A549 (cell line): Measurements from ENCODE around the gene DGCR2. TPM values are rescaled to one million over a fixed set of nuclear protein-coding genes. Genes with fewer than 3 reads are reported as not detected.

ENCODE experiments used
- ATAC-seq, 2 experiments: fragments of 200-7000 bp in 1 of 2; fragments of >200 bp in 1 of 2; cut with Nextera tagmentation in 1 of 2; cut with Tn5 transposase in 1 of 2; 3 replicates each; pipeline versions ENCODE4 v1.8.0 to v1.9.1; 2018 to 2020; ENCODE audit warnings: mild to moderate bottlenecking in 1 of 2, moderate library complexity in 1 of 2
- CTCF ChIA-PET: fragments of 300-600 bp; sonication (Branson Sonifier 250); formaldehyde crosslinking; extraction: SDS; loops from one replicate; lab custom pipeline; 2021; ENCODE audit warnings: antibody characterized with exemption, inconsistent platforms; lab: Yijun Ruan, JAX
- POLR2A ChIA-PET: fragments of 350-600 bp; formaldehyde crosslinking; extraction: SDS; loops from one replicate; lab custom pipeline; 2021; ENCODE audit warnings: antibody characterized with exemption, inconsistent platforms; lab: Yijun Ruan, JAX
- DNase-seq, 2 experiments: peaks; one replicate each; pipeline versions ENCODE4 v3.0.0 to v3.0.0-alpha.2; 2011 to 2016; ENCODE audit warnings: low read depth in 1 of 2, low spot score in 1 of 2
- FAIRE-seq: peaks from 2 replicates; lab custom pipeline; 2011; peaks lifted over from hg19 to GRCh38; lab: Jason Lieb, UNC
- H3K27ac ChIP-seq, 2 experiments: fragments of >200 bp; sonication (Bioruptor Twin); formaldehyde crosslinking; 3 replicates each; pipeline ENCODE4 v1.5.1; 2016 to 2017
- H3K4me1 ChIP-seq: fragments of >200 bp; sonication (Bioruptor Twin); formaldehyde crosslinking; 3 replicates; pipeline ENCODE4 v1.6.1; 2016
- H3K4me2 ChIP-seq: fragments of >200 bp; sonication (Bioruptor Twin); formaldehyde crosslinking; 3 replicates; pipeline ENCODE4 v1.6.1; 2016
- H3K4me3 ChIP-seq: fragments of >200 bp; sonication (Bioruptor Twin); formaldehyde crosslinking; 3 replicates; pipeline ENCODE4 v1.5.1; 2016
- H3K9me3 ChIP-seq: fragments of >200 bp; sonication (Bioruptor Twin); formaldehyde crosslinking; 3 replicates; pipeline ENCODE4 v1.6.1; 2016
- BHLHE40 ChIP-seq: IDR thresholded peaks from 2 replicates; pipeline ENCODE4 v1.6.1; 2012; ENCODE audit warnings: low read depth, low read length, inconsistent platforms
- CEBPB ChIP-seq, 2 experiments: fragments of >200 bp in 1 of 2; sonication (Bioruptor Twin) in 1 of 2; formaldehyde crosslinking in 1 of 2; IDR thresholded peaks; 2 replicates each; pipeline ENCODE4 v1.6.1; 2012 to 2016
- CHD2 ChIP-seq: fragments of 150-350 bp; IDR thresholded peaks from 2 replicates; pipeline ENCODE4 v1.6.1; 2014; ENCODE audit warnings: low read length; ENCODE audit not compliant: partially characterized antibody
- EHMT2 ChIP-seq: fragments of 200-600 bp; sonication (generic); IDR thresholded peaks from 2 replicates; pipeline ENCODE4 v1.6.1; 2016; ENCODE audit warnings: antibody characterized with exemption, low read depth, mild to moderate bottlenecking, moderate library complexity
- EP300 ChIP-seq, 2 experiments: fragments of >200 bp; sonication (Bioruptor Twin); formaldehyde crosslinking; IDR thresholded peaks; 2 replicates in 1 of 2; 3 replicates in 1 of 2; pipeline ENCODE4 v1.6.1; 2016 to 2017
- FOXS1 ChIP-seq: fragments of 250-450 bp; sonication (Bioruptor Pico); IDR thresholded peaks from 2 replicates; pipeline ENCODE4 v1.5.0; 2020; ENCODE audit warnings: mild to moderate bottlenecking, moderate library complexity
- GATA3 ChIP-seq: IDR thresholded peaks from 2 replicates; pipeline ENCODE4 v1.6.1; 2012; ENCODE audit warnings: borderline replicate concordance
- HOXA7 ChIP-seq: fragments of 250-450 bp; sonication (Bioruptor Pico); IDR thresholded peaks from 2 replicates; pipeline ENCODE4 v1.5.0; 2020; ENCODE audit warnings: mild to moderate bottlenecking, moderate library complexity
- HOXB5 ChIP-seq: fragments of 250-450 bp; sonication (Bioruptor Pico); IDR thresholded peaks from 2 replicates; pipeline ENCODE4 v1.5.0; 2020; ENCODE audit warnings: mild to moderate bottlenecking, moderate library complexity
- MAFK ChIP-seq: fragments of 450-650 bp; IDR thresholded peaks from 2 replicates; pipeline ENCODE4 v1.6.1; 2014; ENCODE audit not compliant: partially characterized antibody
- MAZ ChIP-seq: fragments of 150-350 bp; IDR thresholded peaks from 2 replicates; pipeline ENCODE4 v1.6.1; 2014; ENCODE audit warnings: antibody characterized with exemption, low read depth, low read length, borderline replicate concordance
- NPAS2 ChIP-seq: fragments of 250-450 bp; sonication (Bioruptor Pico); IDR thresholded peaks from 2 replicates; pipeline ENCODE4 v1.8.0; 2022; ENCODE audit warnings: mild to moderate bottlenecking, moderate library complexity, borderline replicate concordance
- NR3C1 ChIP-seq: fragments of >200 bp; sonication (Bioruptor Twin); formaldehyde crosslinking; IDR thresholded peaks from 3 replicates; pipeline ENCODE4 v1.6.1; 2017
- PHF8 ChIP-seq: fragments of 200-600 bp; sonication (generic); IDR thresholded peaks from 2 replicates; pipeline ENCODE4 v1.6.1; 2016; ENCODE audit warnings: low read depth, mild to moderate bottlenecking, antibody characterized with exemption, moderate library complexity, borderline replicate concordance
- POLR2AphosphoS2 ChIP-seq: conservative IDR thresholded peaks from 2 replicates; pipeline ENCODE4 v1.6.1; 2012; ENCODE audit warnings: low read length, improper control_type of control experiment, inconsistent platforms
- RARB ChIP-seq: fragments of 250-450 bp; sonication (Bioruptor Pico); IDR thresholded peaks from 2 replicates; pipeline ENCODE4 v1.8.0; 2021; ENCODE audit warnings: mild to moderate bottlenecking, moderate library complexity
- RFX5 ChIP-seq: fragments of 450-650 bp; IDR thresholded peaks from 2 replicates; pipeline ENCODE4 v1.7.1; 2014; ENCODE audit warnings: antibody characterized with exemption, mild to moderate bottlenecking, moderate library complexity
- SMC3 ChIP-seq: fragments of >200 bp; sonication (Bioruptor Twin); formaldehyde crosslinking; IDR thresholded peaks from 3 replicates; pipeline ENCODE4 v1.6.1; 2018; ENCODE audit warnings: inconsistent platforms
- TFCP2L1 ChIP-seq: fragments of 250-450 bp; sonication (Bioruptor Pico); IDR thresholded peaks from 2 replicates; pipeline ENCODE4 v1.5.0; 2021; ENCODE audit warnings: mild to moderate bottlenecking
- ZNF302 ChIP-seq: fragments of 250-450 bp; sonication (Bioruptor Pico); IDR thresholded peaks from 2 replicates; pipeline ENCODE4 v1.9.0; 2021; ENCODE audit warnings: inconsistent platforms, mild to moderate bottlenecking, moderate library complexity
- ZSCAN20 ChIP-seq: fragments of 250-450 bp; sonication (Bioruptor Pico); IDR thresholded peaks from 2 replicates; pipeline ENCODE4 v1.8.0; 2022; ENCODE audit warnings: mild to moderate bottlenecking, moderate library complexity
- WGBS: methylation state at CpG from one replicate; pipeline ENCODE4 v1.1.6; 2017; ENCODE audit errors: missing lambda C conversion rate; 5-methylcytosine and 5-hydroxymethylcytosine counted together
- polyA plus RNA-seq, 4 experiments: library from polyadenylated mRNA; depleted of rRNA in 3 of 4; stranded (reverse); fragments of >200 nt; fragmentation: RNase III in 1 of 4; extraction: RNeasy Plus Mini Kit Qiagen cat#74134 plus additional on column Dnase treatment in 1 of 4; gene quantifications; 2 replicates in 3 of 4; 3 replicates in 1 of 4; pipeline ENCODE4 v1.2.3, GENCODE V29; 2011 to 2017
- TF ChIP-seq, protein P1 (sequence below): fragments of 450-650 bp; IDR thresholded peaks from 2 replicates; pipeline ENCODE4 v1.6.1; 2014; ENCODE audit warnings: antibody characterized with exemption
- TF ChIP-seq, protein P2 (sequence below): fragments of 150-350 bp; IDR thresholded peaks from 2 replicates; pipeline ENCODE4 v1.6.1; 2014; ENCODE audit warnings: low read depth, mild to moderate bottlenecking, low read length
- TF ChIP-seq, protein P3 (sequence below): fragments of >200 bp; sonication (Bioruptor Twin); formaldehyde crosslinking; IDR thresholded peaks from 2 replicates; pipeline ENCODE4 v1.6.1; 2016

DGCR2 gene
- polyA plus RNA-seq, 2 of the 4 experiments (the other 2 are of a cell fraction): 10.6 to 17.9 TPM

DNA sequence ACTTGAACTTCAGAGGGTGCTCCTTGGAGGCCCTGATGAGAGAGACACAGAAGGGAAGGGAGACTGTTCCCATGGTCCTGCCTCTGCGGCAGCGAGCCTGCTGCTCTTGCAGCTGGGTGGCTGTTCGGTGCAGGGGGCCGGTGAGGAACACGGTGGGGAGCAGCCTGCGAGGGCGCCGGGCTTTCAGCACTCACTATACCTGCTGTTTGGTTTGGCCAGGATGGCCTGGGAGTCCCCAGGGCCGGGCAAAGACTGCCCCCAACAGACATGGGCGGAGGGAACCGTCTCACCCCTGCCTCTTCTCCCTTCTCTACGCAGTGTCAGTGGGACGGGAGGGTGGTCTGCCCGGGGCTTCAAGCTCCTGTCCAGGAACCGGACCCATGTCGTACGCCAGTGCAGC is 128.2 kb downstream of the DGCR2 start:
- Histone ChIP-seq H3K4me3 (no peak overlapping the region), H3K27ac (no peak overlapping the region), H3K9me3 (no peaks in the 10 kb centered on the region), H3K4me2 (no peak overlapping the region), H3K4me1 (peaks cover 11% of the 10 kb centered on the region)
- ATAC-seq: no peak
- ChIA-PET CTCF (no interaction called here), POLR2A (no interaction called here)
- TF ChIP-seq RFX5: no peak
- no peak for TF ChIP-seq RARB
- no peak for TF ChIP-seq HOXB5
- TF ChIP-seq, protein P1, sequence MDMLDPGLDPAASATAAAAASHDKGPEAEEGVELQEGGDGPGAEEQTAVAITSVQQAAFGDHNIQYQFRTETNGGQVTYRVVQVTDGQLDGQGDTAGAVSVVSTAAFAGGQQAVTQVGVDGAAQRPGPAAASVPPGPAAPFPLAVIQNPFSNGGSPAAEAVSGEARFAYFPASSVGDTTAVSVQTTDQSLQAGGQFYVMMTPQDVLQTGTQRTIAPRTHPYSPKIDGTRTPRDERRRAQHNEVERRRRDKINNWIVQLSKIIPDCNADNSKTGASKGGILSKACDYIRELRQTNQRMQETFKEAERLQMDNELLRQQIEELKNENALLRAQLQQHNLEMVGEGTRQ: no peak
- TF ChIP-seq, protein P2, sequence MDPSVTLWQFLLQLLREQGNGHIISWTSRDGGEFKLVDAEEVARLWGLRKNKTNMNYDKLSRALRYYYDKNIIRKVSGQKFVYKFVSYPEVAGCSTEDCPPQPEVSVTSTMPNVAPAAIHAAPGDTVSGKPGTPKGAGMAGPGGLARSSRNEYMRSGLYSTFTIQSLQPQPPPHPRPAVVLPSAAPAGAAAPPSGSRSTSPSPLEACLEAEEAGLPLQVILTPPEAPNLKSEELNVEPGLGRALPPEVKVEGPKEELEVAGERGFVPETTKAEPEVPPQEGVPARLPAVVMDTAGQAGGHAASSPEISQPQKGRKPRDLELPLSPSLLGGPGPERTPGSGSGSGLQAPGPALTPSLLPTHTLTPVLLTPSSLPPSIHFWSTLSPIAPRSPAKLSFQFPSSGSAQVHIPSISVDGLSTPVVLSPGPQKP: no peak
- no peak for TF ChIP-seq MAZ
- TF ChIP-seq ZNF302 (CRISPR knock-in tag): no peak
- no peak for TF ChIP-seq POLR2AphosphoS2
- no peak for TF ChIP-seq NR3C1
- TF ChIP-seq EP300 (IDR thresholded peaks at IDR 0.05): no peak
- no peak for TF ChIP-seq MAFK
- TF ChIP-seq ZSCAN20 (CRISPR knock-in tag): no peak
- no peak for TF ChIP-seq TFCP2L1 (CRISPR knock-in tag)
- no peak for TF ChIP-seq CHD2
- TF ChIP-seq SMC3: no peak
- TF ChIP-seq GATA3: no peak
- no peak for TF ChIP-seq BHLHE40
- TF ChIP-seq, protein P3, sequence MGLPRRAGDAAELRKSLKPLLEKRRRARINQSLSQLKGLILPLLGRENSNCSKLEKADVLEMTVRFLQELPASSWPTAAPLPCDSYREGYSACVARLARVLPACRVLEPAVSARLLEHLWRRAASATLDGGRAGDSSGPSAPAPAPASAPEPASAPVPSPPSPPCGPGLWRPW: no peak
- no peak for TF ChIP-seq NPAS2 (CRISPR knock-in tag)
- no peak for DNase-seq
- 87% methylated on average over 8 of the region's 17 CpGs for WGBS
- FAIRE-seq: no peak

DNA sequence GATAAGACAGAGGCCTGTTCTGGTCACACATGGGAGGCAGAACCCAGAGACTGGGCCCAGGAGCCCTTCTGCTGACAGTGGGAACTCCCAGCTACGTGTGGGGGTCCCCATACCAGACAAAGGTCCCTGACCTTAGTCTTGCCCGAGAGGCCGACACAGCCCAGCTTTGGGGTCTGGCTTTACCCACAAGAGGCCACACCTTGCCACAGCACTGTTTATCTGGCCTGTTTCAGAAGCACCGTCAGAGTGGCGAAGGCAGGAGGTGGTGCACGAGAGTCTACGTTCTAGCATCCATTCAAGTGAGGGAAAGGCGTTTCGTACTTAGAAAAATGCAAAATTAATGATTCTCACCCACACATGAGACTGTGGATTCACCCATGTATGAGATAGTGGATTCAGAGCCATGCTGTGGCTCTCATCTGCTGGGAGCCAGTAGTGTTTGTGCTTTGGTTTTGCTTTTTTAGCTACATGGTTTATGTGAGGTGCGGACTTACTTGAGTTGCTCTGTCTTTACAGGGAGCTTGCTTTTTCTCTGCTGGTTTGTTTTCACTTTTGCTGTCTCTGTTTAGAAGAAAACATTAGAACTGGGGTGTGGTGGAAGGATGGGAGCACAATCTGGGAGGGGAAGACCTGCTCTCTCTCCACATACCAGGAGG is 129.5 kb downstream of the DGCR2 start:
- Histone ChIP-seq H3K4me3 (no peak overlapping the region), H3K9me3 (no peaks in the 10 kb centered on the region), H3K27ac (no peak overlapping the region), H3K4me1 (peaks cover 11% of the 10 kb centered on the region), H3K4me2 (no peak overlapping the region)
- no peak for DNase-seq
- TF ChIP-seq EHMT2 (no peak), HOXA7 (CRISPR knock-in tag) (no peak), CEBPB (IDR thresholded peaks at IDR 0.05) (no peak), PHF8 (no peak), FOXS1 (CRISPR knock-in tag) (no peak)
- no peak for ATAC-seq
- ChIA-PET POLR2A (no interaction called here), CTCF (interaction anchor here (0.5 kb wide), 1 partner anchor 117 kb away, joined by 3 read pairs; no protein-coding TSS in a partner anchor)
- 97% methylated on average over 9 of the region's 10 CpGs for WGBS
- FAIRE-seq: no peak
